Cardiac fibroblast (primary cell): ENCODE measurements around the gene KCND3.
A peak's percentile ranks its signal among the peaks of the same experiment; 100 is the strongest.

Experiments
- DNase-seq, 2 donors: peaks; one replicate each; pipeline versions ENCODE4 v3.0.0 to v3.0.0-alpha.2; 2010; ENCODE audit warnings: low read depth in 2 of 2
- H3K4me3 ChIP-seq, 2 donors: replicated peaks in 1 of 2; 1 replicate in 1 of 2; 2 replicates in 1 of 2; pipeline ENCODE4 v1.5.1; 2011; ENCODE audit warnings: low read depth in 2 of 2, low read length in 2 of 2, mild to moderate bottlenecking in 2 of 2, moderate library complexity in 1 of 2
- TF ChIP-seq, protein P1 (sequence below): IDR thresholded peaks from one replicate; pipeline ENCODE4 v1.5.1; 2011; ENCODE audit warnings: low read depth, mild to moderate bottlenecking, low read length, inconsistent platforms

Gene KCND3

DNA sequence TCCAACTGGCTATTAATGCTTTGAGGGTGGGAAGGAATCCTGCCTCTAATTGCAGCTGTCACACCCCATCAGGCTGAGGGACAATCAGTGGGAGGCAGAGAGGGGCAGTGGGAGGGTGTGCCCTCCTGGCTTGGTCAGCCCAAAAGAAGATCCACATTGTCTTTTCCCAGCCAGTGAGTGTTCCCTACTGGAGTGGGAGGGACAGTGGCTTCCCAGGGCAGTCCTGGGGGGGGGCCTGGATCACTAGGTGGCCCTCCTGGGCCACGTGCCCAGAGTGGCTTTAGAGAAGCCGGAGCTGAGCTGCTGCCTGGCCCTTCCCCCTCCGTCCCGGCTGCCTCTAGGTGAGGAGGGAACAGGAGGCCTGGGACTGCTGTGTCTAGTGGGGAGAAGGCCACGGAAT lies 264.3 kb downstream of the KCND3 start:
- no peak overlapping the region for H3K4me3 ChIP-seq

GRCh38 chr1:111723871-111724270 lies 265.6 kb downstream of the KCND3 start:
- TF ChIP-seq, protein P1, sequence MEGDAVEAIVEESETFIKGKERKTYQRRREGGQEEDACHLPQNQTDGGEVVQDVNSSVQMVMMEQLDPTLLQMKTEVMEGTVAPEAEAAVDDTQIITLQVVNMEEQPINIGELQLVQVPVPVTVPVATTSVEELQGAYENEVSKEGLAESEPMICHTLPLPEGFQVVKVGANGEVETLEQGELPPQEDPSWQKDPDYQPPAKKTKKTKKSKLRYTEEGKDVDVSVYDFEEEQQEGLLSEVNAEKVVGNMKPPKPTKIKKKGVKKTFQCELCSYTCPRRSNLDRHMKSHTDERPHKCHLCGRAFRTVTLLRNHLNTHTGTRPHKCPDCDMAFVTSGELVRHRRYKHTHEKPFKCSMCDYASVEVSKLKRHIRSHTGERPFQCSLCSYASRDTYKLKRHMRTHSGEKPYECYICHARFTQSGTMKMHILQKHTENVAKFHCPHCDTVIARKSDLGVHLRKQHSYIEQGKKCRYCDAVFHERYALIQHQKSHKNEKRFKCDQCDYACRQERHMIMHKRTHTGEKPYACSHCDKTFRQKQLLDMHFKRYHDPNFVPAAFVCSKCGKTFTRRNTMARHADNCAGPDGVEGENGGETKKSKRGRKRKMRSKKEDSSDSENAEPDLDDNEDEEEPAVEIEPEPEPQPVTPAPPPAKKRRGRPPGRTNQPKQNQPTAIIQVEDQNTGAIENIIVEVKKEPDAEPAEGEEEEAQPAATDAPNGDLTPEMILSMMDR = no peak

More for the DNA sequence above, 264.3 kb downstream of the KCND3 start:
- no peak for DNase-seq
- TF ChIP-seq, protein P1 = no peak

GRCh38 chr1:111723091-111723806 lies 266.2 kb downstream of the KCND3 start:
- TF ChIP-seq, protein P1 = no peak
- no peak for DNase-seq
- no peak overlapping the region for H3K4me3 ChIP-seq

More at GRCh38 chr1:111723871-111724270, 265.6 kb downstream of the KCND3 start:
- DNase-seq = no peak
- no peak overlapping the region for H3K4me3 ChIP-seq

DNA sequence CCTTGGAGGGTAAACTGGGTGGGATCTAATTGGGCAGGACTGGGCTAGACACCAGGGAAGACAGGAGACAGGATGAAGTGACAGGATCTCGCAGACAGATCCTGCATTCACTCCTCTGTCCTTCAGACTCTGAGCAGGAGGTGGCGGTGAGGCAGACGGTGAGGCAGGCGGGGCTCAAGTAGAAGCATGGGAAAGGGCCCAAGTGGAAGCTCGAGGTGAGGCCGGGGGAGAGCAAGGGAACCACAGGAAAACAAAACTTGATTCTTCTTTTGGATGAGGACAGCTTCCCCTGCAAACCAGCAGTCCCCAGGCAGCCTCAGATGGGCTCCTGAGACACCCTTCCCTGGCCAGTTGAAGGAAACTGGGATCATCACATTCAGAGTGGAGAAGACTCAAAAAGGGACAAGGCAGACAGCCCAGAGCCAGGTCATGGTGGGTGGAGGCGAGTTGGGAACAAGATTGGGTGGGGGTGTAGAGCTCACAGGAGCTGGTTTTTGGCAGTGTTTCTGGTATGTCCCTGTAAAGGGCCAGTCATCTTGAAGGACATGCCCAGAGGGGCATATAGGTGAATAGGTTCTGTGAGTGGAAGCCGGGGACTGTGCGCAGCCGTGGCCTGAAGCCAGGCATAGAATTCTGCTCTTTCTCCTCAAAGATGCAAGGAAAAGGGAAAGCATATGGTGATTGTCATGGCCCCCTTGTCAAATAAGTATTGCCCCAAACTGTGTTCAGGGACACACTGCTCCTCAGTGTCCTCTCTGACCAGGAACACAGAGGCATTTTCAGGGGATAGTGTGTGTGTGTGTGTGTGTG lies 268.3 kb downstream of the KCND3 start:
- TF ChIP-seq, protein P1 = no peak
- DNase-seq = peak in 1 of 2 donors; percentile 42
- no peak overlapping the region for H3K4me3 ChIP-seq
